PFSK-1 (cell line): Measurements from ENCODE around the gene SFTPB.

ENCODE experiments used
- FOXP2 ChIP-seq: optimal IDR thresholded peaks from 2 replicates; pipeline ENCODE3; 2011; ENCODE audit warnings: borderline replicate concordance, control low read depth, inconsistent platforms; ENCODE audit not compliant: insufficient read depth; ENCODE audit errors: extremely low read length, extremely low read depth
- POLR2AphosphoS5 ChIP-seq: IDR thresholded peaks from 2 replicates; pipeline ENCODE4 v1.6.1; 2012; ENCODE audit warnings: low read depth, mild to moderate bottlenecking, control low read depth, low read length, moderate library complexity
- REST ChIP-seq, 2 experiments: IDR thresholded peaks; 2 replicates each; pipeline versions ENCODE4 v1.6.1 to v1.8.0; 2011 to 2012; ENCODE audit warnings: low read depth in 2 of 2, low read length in 2 of 2, control low read depth in 1 of 2, inconsistent platforms in 1 of 2, mild to moderate bottlenecking in 1 of 2, moderate library complexity in 1 of 2; ENCODE audit not compliant: insufficient read depth in 1 of 2
- SIN3A ChIP-seq: IDR thresholded peaks from 2 replicates; pipeline ENCODE4 v1.6.1; 2012; ENCODE audit warnings: mild to moderate bottlenecking, low read length, moderate library complexity, borderline replicate concordance; ENCODE audit not compliant: insufficient read depth
- TAF1 ChIP-seq: IDR thresholded peaks from 2 replicates; pipeline ENCODE4 v1.6.1; 2012; ENCODE audit warnings: low read length, control low read depth, borderline replicate concordance; ENCODE audit not compliant: insufficient read depth

Gene SFTPB

GRCh38 chr2:85669549-85669948 lies 1.6 kb upstream of the SFTPB start:
- TF ChIP-seq TAF1 (no peak), FOXP2 (no peak), POLR2AphosphoS5 (no peak), REST (IDR thresholded peaks at IDR 0.05; ENCODE audit: insufficient read depth in 1 of 2, low read depth in 2 of 2, low read length in 2 of 2) (no peak), SIN3A (no peak)

GRCh38 chr2:85668857-85669142 lies 801 bp upstream of the SFTPB start:
- TF ChIP-seq REST (IDR thresholded peaks at IDR 0.05; ENCODE audit: insufficient read depth in 1 of 2, low read depth in 2 of 2, low read length in 2 of 2) (no peak), POLR2AphosphoS5 (no peak), SIN3A (no peak), FOXP2 (no peak), TAF1 (no peak)

GRCh38 chr2:85667561-85668008 lies 414 bp downstream of the SFTPB start:
- TF ChIP-seq TAF1 (no peak), SIN3A (no peak), POLR2AphosphoS5 (no peak), FOXP2 (no peak), REST (IDR thresholded peaks at IDR 0.05; ENCODE audit: insufficient read depth in 1 of 2, low read depth in 2 of 2, low read length in 2 of 2) (no peak)

- TF ChIP-seq SIN3A = no peak
- no peak for TF ChIP-seq REST (IDR thresholded peaks at IDR 0.05; ENCODE audit: insufficient read depth in 1 of 2, low read depth in 2 of 2, low read length in 2 of 2)
- TF ChIP-seq FOXP2 = no peak
- TF ChIP-seq TAF1 = no peak
- no peak for TF ChIP-seq POLR2AphosphoS5
Observed at GRCh38 chr2:85666435-85667316, 1.3 kb downstream of the SFTPB start.

- no peak for TF ChIP-seq REST (IDR thresholded peaks at IDR 0.05; ENCODE audit: insufficient read depth in 1 of 2, low read depth in 2 of 2, low read length in 2 of 2)
- no peak for TF ChIP-seq POLR2AphosphoS5
- no peak for TF ChIP-seq SIN3A
- TF ChIP-seq FOXP2 = no peak
- no peak for TF ChIP-seq TAF1
Observed at GRCh38 chr2:85666016-85666415, 2.0 kb downstream of the SFTPB start.
